Embryonic facial prominence (tissue), 1 donor: Measurements from ENCODE around the gene FAM187B.

Source experiments
- DNase-seq: peaks from one replicate; pipeline ENCODE4 v3.0.0-alpha.2; 2016; ENCODE audit errors: extremely low spot score

Gene FAM187B

DNA sequence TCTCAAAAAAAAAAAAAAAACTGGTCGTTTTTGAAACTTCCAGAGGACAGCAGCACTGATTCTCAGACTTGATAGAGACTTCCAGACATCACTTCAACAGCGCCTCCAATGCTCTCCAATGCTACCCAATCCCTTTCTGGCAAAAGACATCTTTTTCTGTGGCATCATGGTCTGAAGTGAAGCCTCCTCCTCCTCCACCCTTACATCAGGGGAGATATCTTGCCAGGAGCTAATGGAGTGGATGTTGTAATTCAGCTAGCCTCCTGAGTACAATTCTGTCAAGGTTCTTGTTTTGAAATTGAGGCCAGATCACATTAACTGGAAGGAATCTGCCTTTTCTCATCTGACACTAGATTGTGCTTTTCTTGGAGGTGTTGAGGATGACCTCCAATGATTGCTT lies 49.8 kb downstream of the FAM187B start:
- DNase-seq = no peak

DNA sequence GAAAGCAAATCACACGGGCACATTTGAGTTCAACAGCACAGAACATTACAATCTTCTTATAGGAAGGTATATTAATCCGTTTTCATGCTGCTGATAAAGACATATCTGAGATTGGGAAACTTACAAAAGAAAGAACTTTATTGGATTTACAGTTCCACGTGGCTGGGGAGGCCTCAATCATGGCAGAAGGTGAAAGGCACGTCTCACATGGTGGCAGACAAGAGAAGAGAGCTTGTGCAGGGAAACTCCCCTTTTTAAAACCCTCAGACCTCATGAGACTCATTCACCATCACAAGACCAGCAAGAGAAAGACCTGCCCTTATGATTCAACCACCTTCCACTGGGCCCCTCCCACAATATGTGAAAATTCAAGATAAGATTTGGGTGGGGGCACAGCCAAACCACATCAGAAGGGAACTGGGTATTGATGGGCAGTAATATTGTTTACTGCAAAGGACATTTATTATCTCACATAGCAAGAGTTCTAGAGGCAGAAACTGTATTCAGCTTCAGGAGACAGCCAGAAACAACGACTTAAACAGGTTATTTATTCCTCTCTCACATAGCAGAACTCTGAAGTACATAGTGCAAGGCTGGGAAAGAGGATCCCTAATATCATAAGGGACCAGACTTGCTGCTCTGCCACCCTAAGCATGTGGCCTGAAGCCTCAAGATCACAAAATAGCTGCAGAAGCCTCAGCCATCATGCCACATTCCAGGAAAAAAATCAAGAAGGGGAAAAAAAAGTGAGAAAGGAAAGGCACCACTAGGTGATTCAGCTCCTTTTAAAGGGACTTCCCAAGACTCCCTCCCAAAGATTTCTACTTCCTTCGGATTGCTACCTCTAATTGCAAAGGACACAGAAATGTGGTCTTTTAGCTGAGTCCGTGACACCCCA lies 50.9 kb downstream of the FAM187B start:
- no peak for DNase-seq

DNA sequence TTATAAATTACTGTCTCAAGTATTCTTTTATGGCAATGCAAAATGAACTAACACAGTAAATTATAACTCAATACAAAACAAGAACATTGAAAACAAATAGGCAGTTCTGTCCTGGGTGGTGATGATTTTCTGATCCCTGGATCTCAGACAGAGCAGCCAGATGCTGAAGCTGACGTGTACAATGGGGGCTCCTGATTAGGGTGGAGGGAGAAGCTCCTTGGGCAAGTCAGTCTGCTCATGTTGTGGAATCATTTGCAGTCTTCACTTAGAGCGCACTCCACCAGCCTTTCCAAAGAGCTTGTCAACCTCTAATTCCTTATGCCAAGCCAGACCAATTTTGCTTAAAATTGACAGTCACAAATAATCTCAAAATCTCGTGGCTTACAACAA lies 52.4 kb downstream of the FAM187B start:
- no peak for DNase-seq
